Measurements from ENCODE around the gene SLC6A7.
A peak's percentile ranks its signal among the peaks of the same experiment; 100 is the strongest.

GRCh38 chr5:150161242-150162141 lies 28.4 kb upstream of the SLC6A7 start:
- TF ChIP-seq CTCF (IDR thresholded peaks at IDR 0.05) (peak; percentile 95), ZFX (IDR thresholded peaks at IDR 0.05; ENCODE audit: borderline replicate concordance) (no peak)

Measured in 22Rv1 (cell line).